ENCODE results near the gene NSA2.
A peak's percentile ranks its signal among the peaks of the same experiment; 100 is the strongest.
"Not testable (repeated sequence)": the region's sequence is repeated elsewhere in the genome, so short reads cannot be mapped to it uniquely, and the experiment has no call there.

The NSA2 gene

DNA sequence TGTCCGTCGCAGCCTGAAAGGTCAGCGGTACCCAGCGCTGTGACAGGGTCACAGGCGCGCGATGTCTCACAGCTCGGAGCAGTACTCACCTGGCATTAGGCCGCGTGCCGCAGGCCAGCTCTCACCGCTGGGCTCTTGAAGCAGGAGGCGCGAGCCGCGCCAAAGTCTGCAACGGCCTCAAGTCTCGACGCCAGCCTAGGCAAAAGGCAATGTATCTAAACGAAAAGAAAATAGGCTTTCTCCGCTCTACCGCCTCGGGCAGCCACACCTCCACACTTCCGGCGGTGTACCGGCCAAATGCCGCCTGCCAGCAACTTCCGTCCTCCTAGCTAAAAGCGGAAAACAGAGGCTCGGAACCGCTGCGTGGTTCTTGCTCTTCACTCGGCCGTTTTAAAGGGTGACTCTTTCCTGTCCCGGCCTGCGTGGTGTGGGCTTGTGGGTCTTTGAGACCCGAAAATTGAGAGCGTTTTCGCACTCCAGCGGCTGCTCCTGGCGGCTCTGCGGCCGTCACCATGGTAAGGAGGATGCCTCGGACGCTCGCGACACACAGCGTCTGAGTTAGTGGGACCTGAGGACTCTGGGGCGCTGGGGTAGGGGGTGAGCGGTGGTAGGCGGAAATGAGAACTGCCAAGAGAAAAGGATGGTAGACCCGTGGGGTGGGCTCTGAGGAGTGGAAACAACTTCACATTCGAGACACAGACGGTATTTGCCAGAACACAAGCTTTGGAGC lies at the start of gene NSA2, which contains the start of gene GFM2:
Gene NSA2 (plus strand): TSS at position 401 of the 730 bp plus-strand sequence. CDS start 112 bp downstream, at position 513.
Gene GFM2 (minus strand): TSS at position 269 of the 730 bp plus-strand sequence. CDS start 3,375 bp downstream, outside the sequence.
- DNase-seq, result peak; percentile 91 to 94

DNA sequence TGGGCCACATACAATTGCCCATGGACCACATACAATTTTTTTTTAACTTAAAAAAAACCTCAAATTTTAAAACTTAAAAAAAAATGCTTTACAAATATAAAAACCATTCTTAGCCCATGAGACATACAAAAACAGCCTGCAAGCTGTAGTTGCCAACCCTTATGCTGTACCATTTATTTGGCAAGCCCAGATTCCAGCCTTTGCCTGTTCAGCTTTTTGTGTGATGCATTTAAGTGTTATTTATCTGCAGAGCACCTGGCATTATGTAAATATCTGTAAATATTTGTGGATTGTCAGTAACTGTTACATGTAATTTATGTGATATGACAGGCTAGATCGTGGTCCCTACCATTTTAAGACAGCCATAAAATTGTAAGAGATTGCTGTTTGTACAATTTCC lies 49.5 kb upstream of the NSA2 start:
- no peak for DNase-seq

DNA sequence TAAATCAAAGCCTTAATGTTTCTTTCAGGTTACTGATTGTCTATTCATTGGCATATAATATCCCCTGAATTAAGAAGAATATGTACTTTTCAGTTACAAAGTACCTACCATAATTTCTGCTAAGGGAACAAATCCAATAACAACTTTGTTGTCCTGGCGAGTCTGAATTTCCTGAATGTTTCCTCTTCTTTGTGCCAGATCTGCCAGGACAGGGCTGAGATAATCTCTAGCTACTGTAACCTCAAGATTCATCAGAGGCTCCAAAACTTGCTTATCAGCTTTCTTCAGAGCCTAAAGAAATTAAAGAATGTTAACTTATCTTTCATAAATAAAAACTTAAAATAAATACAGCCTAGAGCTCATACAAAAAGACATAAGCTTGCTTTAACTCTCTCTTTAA lies 44.8 kb upstream of the NSA2 start:
- DNase-seq, result no peak

DNA sequence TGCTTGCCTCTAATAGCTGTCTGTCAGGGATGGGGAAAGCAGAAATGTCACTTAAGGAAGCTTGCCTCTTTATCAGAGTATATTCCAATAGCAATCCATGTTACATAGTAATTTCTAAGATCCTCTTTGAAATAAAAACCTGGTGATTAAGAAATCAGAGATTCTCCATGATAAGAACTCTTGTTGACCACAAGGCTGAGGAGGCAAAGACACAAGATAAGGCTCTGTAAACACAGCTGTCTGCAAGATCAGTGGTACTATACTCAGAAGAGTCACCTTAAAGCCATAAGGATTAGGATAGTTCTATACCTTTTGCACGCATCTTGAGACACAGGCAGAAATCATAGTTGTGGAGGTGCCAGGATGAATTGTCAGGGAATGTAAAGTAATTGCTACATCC lies 41.7 kb upstream of the NSA2 start:
- DNase-seq, result no peak

DNA sequence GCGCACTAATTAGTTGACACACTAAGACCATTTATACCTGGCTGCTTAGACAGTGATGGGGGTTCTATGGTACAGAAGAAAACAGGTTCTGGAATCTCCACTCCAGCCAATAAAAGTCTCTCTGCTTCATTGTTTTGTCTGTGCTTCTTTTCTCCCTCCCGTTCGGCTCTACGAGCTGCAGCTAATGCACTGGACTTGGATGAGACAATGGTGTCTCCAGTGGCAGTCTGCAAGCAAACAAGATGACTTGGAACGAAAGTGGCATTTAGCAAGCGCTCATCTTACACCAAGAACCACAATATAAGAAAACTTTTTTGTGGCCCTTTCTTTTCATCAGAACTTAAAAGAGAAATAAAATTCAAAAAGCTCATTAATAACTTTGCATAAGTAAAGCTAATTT lies 30.3 kb upstream of the NSA2 start:
- no peak for DNase-seq

DNA sequence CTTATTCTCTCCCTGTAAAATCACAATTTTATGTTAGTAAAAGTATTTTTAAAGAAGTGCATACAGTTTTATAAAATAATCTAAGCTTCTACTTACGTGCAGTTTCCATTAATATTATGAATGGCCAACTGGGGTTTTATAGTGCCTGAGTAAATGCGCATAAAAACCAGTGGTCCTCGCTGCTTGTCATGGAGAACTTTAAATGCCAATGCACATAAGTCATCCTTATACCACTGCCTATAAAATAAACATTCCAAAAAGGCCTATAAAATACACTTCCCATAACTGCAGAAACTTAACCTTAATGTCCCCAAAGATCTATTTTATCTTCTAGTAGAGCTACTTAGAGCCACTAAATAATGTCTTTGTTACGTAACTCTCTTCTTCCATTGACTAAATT lies 28.6 kb upstream of the NSA2 start:
- DNase-seq, result no peak

DNA sequence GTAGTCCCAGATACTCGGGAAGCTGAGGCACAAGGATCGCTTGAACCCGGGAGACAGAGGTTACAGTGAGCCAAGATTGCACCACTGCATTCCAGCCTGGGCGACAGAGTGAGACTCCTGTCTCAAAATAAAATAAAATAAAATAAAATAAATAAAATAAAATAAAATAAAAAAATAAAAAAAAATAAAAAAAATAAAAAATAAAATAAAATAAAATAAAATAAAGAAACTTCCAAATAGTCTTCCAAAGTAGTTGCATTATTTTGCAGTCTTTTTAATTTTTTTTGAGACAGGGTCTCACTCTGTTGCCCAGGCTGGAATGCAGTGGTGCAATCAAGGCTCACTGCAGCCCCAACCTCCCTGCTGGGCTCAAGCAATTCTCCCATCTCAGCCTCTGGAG lies 18.3 kb upstream of the NSA2 start:
- DNase-seq, result not testable (repeated sequence)

DNA sequence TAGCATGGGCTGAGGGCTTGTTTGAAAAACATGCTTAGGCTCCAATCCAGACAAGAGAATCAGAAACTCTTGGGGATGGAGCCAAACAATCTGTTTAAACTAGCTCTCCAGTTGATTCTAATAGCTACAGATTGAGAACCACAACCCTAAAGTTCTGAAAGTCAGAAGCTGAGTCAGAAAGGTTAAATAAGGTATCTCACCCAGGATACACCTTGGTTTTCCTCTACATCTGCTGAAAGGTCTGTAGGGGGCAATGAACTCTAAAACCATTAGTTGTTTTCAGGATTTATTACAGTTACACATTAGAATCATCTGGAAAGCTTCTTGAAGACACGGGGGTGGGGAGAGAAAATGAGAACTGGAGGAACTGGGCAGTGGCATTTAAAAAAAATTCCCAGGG lies 5.8 kb upstream of the NSA2 start:
- peak in 1 of 2 experiments; percentile 23 for DNase-seq

DNA sequence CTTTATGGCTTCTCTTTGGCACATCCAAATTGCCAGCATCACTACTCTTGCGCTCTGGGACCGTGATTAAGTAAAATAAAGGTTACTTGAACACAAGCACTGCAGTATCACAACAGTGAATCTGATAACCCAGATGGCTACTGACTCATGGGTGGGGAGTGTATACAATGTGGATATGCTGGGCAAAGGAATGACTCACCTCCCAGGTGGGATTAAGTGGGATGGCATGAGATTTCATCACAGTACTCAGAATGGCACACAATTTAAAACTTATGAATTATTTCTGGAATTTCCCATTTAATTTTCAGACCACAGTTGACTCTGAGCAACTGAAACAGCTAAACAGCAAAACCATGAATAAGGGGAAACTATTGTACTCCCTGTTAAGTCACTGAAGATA lies 4.5 kb upstream of the NSA2 start:
- no peak for DNase-seq

DNA sequence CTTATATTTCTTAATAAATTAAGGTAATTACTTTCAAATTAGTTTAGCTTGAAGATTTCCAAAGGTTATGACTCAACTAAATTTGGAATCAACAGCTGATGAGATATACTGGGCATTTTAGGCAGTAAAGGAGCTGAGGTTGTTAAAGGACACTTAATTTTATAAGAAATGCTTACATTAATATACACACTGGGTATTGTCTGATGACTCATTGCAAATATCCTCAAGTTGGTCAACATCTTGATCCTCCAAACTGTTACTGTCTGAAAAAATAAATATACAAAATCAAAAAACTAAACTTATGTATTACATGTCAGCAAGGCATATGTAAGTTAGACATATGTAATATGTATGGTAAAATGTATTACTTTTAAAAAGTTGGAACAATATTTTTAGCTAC lies 3.5 kb upstream of the NSA2 start:
- no peak for DNase-seq

DNA sequence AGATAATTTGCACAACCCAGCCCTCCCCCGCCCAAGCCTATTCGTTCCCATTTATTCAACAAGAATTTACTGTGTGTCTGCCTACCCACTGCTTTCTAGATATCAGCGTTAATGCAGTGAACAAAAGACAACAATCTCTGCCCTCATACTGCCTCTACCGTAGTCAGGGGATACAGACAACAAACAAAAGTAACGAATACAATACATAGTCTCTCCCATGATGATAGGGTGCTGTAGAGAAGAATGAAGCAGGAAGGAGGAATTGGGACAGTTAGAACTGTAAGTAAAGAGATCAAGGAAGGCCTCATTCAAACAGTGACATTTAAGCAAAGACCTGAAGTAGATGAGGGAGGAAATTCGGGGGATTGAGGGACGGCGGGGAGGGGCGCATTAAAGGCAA lies 1.8 kb upstream of the NSA2 start:
- no peak for DNase-seq

DNA sequence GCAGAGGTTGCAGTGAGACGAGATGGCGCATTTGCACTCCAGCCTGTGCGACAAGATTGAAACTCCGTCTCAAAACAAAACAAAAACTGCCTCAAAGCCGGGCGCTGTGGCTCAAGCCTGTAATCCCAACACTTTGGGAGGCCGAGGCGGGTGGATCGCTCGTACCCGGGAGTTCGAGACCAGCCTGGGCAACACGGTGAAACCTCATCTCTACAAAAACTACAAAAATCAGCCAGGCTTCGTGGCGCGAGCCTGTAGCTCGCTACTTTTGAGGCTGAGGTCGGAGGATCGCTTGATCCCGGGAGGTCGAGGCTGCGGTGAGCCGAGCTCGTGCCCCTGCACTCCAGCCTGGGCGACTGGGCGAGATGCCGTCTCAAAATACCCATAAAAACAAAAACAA lies 1.1 kb upstream of the NSA2 start:
- no peak for DNase-seq

DNA sequence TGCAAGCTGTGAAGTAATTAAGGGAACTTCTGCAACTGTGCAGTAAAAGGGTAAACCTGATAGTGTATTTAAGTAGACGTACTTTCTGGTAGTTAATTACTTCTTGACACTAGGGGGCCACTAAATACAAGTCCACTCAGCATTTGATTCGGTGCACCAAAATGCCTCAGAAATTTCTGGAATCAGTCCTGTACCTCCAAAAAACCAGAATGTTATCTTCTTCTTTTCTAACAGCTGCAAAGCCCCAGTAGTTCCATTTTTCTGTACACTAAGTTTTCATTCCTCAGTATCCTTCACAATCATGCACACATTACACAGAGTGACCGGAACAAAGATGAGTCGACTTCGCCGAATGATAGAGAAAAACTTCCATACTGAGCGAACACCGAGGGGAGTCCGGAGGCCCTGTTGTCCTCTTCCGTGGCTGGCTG lies 616 bp upstream of the NSA2 start:
- peak in 1 of 2 experiments; percentile 8 for DNase-seq

DNA sequence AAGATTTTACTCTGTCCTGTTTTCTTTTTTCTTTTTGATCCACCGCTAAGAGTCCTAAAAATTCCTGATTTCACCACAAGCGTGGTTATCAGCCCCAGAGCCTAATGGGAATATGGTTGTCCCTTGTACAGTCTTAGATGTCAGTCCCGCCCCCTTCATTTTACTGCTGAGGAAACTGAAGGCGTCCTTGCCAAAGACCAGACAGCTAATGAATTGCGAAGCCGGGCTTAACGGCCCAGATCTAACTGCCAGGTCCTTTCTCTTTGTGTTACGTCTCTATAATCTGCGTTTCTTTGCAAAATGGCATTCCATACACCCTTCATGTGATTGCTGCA lies 497 bp downstream of the NSA2 start:
- DNase-seq, result peak in 1 of 2 experiments; percentile 23

DNA sequence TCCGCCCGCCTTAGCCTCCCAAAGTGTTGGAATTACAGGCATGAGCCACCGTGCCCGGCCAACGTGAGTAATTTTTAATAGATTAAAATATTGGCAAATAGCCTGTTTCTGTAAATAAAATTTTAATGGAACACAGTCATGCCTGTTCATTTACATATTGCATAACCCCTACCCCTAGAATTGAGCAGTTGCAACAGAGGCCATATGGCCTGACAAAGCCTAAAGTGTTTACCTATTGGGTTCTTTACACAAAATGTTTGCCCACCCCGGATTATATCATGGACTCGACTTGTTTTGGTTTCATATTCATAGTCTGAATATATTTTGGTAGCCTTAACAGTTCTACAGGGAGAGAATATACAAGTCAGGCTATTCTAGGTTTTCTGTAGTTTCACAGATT lies 5.3 kb downstream of the NSA2 start:
- DNase-seq, result no peak

DNA sequence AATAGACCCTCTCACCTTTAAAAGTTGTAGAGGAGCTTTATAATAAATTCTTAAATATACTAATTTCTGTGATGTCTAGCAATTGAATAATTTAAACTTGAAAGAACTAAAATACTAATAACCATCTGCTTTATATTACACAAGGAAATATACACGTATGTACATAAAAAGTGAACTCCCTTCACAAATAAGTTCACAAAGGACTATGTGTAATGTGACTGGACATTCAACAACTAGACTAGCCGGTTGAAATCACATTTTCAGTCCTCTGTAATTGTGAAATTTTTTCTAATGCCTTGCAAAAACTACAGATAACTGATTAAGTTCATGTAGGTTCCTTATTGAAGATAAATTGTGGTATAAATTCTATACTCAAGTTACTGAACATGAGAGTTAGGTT lies 11.6 kb downstream of the NSA2 start:
- no peak for DNase-seq

DNA sequence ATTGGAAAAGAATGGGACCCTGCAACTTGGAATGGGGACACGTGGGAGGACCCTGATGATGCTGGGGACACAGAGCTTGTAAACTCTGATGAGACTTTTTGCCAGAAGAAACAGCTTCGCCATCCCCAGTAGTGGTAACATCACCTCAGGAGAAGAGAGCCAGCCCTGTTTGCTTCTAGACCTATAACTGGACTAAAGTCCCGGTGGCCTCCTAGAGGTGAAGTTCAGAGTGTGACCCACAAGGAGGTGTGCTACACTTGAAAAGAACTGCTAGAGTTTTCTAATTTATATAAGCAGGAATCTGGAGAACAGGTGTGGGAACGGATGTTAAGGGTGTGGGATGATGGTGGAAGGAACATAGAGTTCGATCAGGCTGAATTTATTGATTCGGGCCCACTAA lies 19.8 kb downstream of the NSA2 start:
- no peak for DNase-seq

DNA sequence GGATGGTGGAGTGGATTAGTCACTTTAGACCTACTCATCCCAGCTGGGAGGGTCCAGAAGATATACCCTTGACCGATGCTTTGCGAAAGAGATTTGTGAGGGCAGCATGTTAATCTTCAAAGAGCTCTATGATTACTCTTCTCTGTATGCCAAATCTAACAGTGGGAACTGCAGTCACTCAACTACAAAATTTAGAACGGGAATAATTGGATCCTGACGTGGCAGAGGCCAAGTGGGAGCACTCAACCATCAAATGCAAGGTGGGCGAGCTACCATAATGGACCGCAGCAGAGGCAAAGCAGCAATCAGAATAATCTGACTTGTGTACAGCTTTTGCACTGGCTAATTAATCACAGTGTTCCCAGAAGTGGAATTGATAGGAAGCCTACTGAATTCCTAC lies 20.4 kb downstream of the NSA2 start:
- DNase-seq, result no peak

DNA sequence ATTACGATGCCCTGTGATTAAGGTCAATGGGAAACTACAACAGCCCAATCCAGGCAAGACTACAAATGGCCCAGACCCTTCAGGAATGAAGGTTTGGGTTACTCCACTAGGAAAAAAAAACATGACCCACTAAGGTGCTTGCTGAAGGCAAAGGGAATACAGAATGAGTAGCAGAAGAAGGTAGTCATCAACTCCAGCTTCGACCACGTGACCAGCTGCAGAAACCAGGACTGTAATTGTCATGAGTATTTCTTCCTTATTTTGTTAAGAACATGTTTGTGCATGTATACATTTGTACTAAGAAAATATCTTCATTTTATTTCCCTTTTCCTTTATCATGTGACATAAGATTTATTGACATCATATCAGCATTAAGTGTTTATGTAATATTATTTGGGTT lies 24.6 kb downstream of the NSA2 start:
- DNase-seq, result not testable (repeated sequence)

DNA sequence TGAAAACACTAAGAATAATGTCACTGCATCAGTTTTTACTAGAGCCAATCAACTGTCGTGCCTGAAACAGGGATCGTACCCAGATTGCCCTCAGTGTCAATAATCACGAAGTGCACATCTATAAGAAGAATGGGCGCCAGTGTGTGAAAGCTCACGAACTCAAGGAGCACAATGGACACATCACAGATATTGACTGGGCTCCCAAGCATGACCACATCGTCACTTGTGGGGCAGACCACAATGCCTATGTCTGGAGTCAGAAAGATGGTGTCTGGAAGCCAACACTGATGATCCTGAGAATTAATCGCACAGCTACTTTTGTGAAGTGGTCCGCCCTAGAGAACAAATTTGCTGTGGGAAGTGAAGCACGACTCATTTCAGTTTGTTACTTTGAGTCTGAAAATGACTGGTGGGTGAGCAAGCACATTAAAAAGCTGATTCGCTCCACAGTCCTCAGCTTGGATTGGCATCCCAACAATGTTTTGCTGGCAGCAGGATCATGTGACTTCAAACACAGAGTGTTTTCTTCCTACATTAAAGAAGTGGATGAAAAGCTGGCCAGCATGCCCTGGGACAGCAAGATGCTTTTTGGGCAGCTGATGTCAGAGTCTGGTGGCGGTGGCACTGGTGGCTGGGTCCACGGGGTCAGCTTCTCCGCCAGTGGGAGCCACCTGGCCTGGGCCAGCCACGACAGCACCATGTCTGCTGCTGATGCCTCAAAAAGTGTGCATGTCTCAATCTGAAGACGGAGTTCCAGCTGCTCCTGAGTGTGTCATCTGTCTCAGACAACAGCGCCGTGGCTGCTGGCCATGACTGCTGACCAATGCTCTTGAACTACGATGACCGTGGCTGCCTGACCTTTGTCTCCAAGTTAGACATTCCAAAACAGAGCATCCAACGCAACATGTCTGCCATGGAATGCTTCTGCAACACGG lies 32.2 kb downstream of the NSA2 start:
- DNase-seq, result no peak

DNA sequence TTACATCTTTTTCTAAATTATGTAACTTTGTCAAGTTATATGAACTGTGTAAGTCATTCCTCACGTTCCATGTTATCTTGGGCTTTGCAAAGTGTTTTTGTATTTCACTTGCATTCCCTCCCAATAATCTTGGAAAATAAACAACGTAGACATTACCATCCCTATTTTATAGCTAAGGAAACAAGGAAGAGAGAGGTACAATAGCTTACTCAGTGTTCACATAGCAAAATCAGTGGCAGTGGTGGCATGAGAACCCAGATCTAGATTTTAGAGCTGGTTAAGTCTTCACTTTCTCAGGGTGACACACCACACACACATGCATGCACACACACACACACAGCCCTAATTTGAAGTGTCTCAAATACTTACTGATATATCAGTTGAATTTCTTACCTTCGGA lies 34.1 kb downstream of the NSA2 start:
- no peak for DNase-seq

DNA sequence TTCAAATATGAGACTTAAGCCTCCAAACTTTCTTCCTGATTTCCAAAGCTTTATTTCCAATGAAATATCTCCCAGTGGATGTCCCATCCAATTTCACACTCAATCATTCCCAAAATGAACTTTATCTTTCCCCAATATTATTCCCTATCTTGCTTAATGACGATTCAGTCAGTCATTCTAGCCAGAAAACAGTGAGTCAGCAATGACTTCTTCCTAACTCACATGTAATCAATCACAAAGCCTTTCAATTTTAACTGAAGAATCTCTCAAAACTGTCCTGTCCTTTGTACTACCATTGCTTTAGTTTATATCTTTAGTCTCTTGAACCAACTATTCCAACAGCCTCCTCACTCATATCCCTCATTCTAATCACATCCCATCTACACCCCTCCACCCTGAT lies 34.9 kb downstream of the NSA2 start:
- no peak for DNase-seq

DNA sequence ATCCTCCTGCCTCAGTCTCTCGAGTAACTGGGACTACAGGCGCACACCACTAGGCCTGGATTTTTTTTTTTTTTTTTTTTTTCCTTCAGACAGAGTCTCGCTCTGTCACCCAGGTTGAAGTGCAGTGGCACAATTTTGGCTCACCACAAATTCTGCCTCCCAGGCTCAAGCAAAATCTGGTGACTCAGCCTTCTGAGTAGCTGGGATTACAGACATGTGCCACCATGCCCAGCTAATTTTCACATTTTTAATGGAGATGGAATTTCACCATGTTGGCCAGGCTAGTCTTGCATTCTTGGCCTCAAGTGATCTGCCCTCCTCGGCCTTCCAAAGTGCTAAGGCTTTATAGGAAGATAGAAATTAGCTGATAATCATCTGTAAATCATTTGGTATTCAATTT lies 43.9 kb downstream of the NSA2 start:
- peak in 1 of 2 experiments; percentile 54 for DNase-seq

DNA sequence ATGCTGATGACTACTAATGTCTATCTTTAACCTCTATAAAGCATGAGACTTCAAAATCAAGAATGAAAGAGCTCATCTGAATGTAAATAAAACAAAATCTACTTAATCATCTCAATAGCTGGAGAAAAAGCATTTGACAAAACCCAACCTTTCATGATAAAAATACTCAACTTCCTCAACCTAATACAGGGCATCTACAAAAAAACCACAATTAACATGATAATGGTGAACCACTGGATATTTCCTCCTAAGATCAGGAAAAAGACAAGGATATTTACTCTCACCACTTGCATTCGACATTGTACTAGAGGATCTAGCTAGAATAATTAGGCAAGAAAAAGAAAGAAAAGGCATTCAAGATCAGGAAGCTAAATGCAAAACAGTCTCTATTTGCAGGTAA lies 49.8 kb downstream of the NSA2 start:
- no peak for DNase-seq
